ENCODE results near the gene PRRT1. TPM values are rescaled to one million over a fixed set of nuclear protein-coding genes. Genes with fewer than 3 reads are reported as not detected.

Gene PRRT1
- polyA plus RNA-seq, 2 of the 4 experiments (the other 2 are of a cell fraction), result 0.19 to 0.63 TPM

- Histone ChIP-seq H3K4me1 (peaks cover 17% of the 10 kb centered on the region; the same call in 1 of the 3 replicates), H3K27ac (no peak overlapping the region), H3K9me3 (no peaks in the 10 kb centered on the region), H3K4me3 (no peak overlapping the region), H3K4me2 (no peak overlapping the region)
- ATAC-seq, result no peak
- DNase-seq (ENCODE audit: low read depth in 1 of 2, low spot score in 1 of 2), result no peak
- TF ChIP-seq HDAC2 (IDR thresholded peaks at IDR 0.05) (no peak), ATOH8 (CRISPR knock-in tag; IDR thresholded peaks at IDR 0.05; ENCODE audit: low read depth) (no peak)
- no peak for FAIRE-seq
- ChIA-PET CTCF (interaction anchor here (0.7 to 6.2 kb wide), 16 partner anchors 9 to 128 kb away, joined by 3 to 41 read pairs (median 14); partner anchors contain the start of genes ATF6B, FKBPL and TNXB), POLR2A (no interaction called here)
- 85% methylated on average over 5 of the region's 9 CpGs for WGBS (ENCODE audit: missing lambda C conversion rate)
Observed at GRCh38 chr6:32117461-32117860, 34.3 kb downstream of the PRRT1 start.

- FAIRE-seq, result no peak
- TF ChIP-seq CTCF (IDR thresholded peaks at IDR 0.05) (peak; percentile 13; the same call in 2 of the 3 replicates), MYC (IDR thresholded peaks at IDR 0.05; ENCODE audit: borderline replicate concordance, low read length) (no peak)
- WGBS (ENCODE audit: missing lambda C conversion rate), result 94% methylated on average over 7 of the region's 7 CpGs
- Histone ChIP-seq H3K9me3 (no peaks in the 10 kb centered on the region), H3K4me3 (no peak overlapping the region), H3K4me1 (peaks cover 17% of the 10 kb centered on the region; the same call in 1 of the 3 replicates), H3K27ac (no peak overlapping the region), H3K4me2 (no peak overlapping the region)
- POLR2A ChIA-PET, result no interaction called here
- CTCF ChIA-PET, result interaction anchor here (0.8 to 6.2 kb wide), 12 partner anchors 8 to 288 kb away, joined by 3 to 41 read pairs (median 16); partner anchors contain the start of genes ATF6B, FKBPL and TNXB
- ATAC-seq, result peak in 1 of 2 experiments; percentile 49; a peak in 3 of 6 replicates
- peak in 1 of 2 experiments; percentile 51 for DNase-seq (ENCODE audit: low read depth in 1 of 2, low spot score in 1 of 2)
Observed at GRCh38 chr6:32116674-32117073, 35.1 kb downstream of the PRRT1 start.

- FAIRE-seq, result no peak
- H3K4me1 ChIP-seq, result peaks cover 17% of the 10 kb centered on the region; the same call in 1 of the 3 replicates
- WGBS (ENCODE audit: missing lambda C conversion rate), result 84% methylated on average over 6 of the region's 6 CpGs
- POLR2A ChIA-PET, result interaction anchor here (2.1 kb wide), 1 partner anchor 62 kb away, joined by 5 read pairs; no protein-coding TSS in a partner anchor
- no peak overlapping the region for H3K27ac ChIP-seq
- H3K4me3 ChIP-seq, result no peak overlapping the region
- no peaks in the 10 kb centered on the region for H3K9me3 ChIP-seq
- DNase-seq (ENCODE audit: low read depth in 1 of 2, low spot score in 1 of 2), result no peak
- no peak for ATAC-seq
- TF ChIP-seq PHF8 (IDR thresholded peaks at IDR 0.05; ENCODE audit: borderline replicate concordance, low read depth) (no peak), ESRRA (IDR thresholded peaks at IDR 0.05; ENCODE audit: borderline replicate concordance, low read length) (no peak), CBX8 (IDR thresholded peaks at IDR 0.05) (no peak), JUN (IDR thresholded peaks at IDR 0.05) (no peak), HMGXB4 (CRISPR knock-in tag; IDR thresholded peaks at IDR 0.05; ENCODE audit: borderline replicate concordance) (no peak), GATA3 (IDR thresholded peaks at IDR 0.05; ENCODE audit: borderline replicate concordance) (no peak), USF2 (IDR thresholded peaks at IDR 0.05) (no peak), FOXS1 (CRISPR knock-in tag; IDR thresholded peaks at IDR 0.05) (no peak), HES2 (IDR thresholded peaks at IDR 0.05) (no peak)
- H3K4me2 ChIP-seq, result no peak overlapping the region
- CTCF ChIA-PET, result interaction anchor here (0.6 to 6.2 kb wide), 5 partner anchors 7 to 519 kb away, joined by 3 to 41 read pairs (median 18); partner anchors contain the start of genes ATF6B, FKBPL and TNXB
Observed at GRCh38 chr6:32115623-32116022, 36.1 kb downstream of the PRRT1 start.
